ENCODE results near the gene B3GALT2.

The B3GALT2 gene

DNA sequence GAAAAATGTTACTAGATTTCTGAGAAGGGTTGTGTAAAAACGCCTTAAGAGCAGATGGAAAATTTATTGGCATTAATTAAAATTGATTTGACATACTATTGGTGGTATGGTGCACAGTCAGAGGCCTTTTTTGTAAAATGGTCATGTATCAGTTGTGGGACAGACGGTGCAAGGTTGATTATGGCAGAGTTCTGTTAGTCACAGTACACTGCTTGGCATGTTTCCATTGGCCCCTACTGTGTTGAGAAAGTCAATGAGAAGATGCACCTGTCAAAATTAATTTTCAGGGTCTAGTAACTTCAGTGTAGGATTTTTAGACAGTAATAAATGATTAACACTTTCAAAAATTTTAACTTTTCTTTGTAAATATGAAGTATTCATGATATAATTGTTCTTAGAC lies 4.4 kb downstream of the B3GALT2 start:
- DNase-seq, result peak; percentile 68

DNA sequence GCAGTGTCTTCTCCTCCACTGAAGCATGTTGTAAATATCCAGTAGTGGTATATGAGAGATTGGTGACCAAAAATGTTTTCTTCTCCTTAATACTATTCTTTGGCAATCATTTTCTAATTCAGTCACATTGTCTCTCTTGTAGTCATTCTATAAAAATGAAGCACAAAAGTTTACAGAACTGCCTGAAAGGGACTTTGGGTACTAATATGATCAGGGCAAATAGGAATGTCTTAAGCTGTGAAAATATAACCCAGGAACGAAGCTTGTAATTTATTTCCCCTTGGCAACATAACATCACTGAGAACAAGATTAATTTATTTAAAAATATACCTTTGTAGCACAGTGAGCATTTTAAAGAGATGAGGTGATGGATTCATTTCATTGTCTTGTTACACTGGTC lies 4.9 kb downstream of the B3GALT2 start:
- DNase-seq, result no peak

DNA sequence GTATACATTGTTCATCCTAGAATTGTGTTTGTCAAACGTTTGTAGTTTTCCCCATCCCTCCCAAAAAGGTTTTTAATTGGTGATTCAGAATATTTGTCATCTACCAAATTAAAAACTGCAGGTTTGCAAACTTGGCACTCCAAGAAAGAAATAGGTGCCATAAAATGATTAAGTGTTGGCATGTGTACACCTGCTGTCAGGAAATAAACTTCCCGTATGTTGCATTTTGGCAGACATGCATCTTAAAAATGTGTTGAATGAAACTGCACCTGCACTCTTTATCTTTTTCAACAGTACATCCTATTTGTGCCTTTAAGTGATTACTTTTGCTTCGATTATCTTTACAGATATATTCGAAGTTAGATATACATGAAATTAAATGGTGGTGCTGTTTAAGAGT lies 7.3 kb downstream of the B3GALT2 start:
- no peak for DNase-seq

DNA sequence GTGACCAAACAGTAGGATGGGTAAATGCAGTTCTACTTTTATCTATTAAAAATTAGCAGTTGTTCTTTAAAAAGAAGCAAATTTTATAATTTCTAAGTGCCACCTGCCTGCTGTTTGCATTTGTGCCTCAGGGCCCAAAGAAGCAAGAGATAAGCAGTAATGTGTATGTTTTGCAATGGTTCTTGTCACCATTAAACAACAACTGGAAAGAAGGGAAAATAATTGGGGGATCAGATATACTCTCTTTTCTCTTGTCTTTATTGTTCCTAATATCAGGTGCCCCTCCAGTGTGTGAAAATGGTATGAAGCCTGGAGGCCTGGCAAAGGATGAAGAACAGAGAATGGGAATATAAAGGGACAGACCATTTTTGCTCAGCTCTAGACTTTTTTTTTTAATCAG lies 9.6 kb downstream of the B3GALT2 start:
- no peak for DNase-seq

DNA sequence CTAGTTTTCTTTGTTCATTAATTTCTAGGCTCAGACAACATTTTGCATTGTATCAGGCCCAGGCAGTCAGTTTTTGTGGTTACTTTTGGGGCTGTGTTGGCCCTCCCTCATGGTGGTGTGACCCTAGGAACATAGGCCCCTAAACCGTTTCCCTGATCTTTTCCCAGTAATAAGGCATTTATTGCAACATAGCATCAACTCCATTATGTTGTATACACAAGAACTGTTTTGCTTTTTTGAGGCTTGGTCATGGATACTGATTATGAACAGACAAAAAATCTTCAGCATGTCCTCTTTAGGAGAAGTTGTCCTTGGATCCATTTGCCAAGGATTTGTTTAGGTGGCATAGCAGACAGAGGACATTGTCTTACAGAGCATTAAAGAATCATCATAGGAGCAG lies 10.3 kb downstream of the B3GALT2 start:
- DNase-seq, result no peak

DNA sequence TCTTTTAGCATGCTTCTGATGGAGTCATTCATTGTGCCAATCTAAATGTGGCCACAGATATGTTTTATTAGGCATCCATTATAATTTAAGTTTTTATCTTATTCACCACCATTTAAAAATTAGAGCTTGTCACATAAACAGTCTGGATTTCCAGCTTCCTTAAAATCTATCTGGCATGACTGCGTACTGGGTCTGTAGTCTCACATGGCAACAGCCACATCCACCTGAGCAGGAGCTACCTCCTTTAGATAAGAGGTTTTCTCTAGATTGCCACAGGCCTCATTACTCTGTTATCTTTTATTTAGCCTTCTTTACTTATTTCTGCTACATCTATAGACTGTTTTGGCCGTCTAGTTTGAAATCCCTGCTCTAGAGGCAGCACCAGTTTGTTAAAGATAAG lies 29.1 kb downstream of the B3GALT2 start:
- no peak for DNase-seq

DNA sequence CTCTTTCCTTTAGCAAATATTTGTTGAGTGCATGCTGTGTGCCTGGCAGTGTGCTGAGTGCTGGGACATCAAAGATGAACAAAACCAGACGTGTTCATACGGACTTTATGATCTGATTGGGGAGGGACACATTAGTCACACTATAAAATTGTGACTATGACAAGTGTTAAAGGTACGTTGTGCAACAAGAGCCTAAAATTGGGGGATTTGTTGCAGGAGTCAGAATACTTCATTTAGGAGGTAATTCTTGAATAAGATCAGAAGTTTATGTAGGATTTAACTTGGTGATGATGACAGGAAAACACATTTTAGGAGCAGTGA lies 29.6 kb downstream of the B3GALT2 start:
- no peak for DNase-seq

DNA sequence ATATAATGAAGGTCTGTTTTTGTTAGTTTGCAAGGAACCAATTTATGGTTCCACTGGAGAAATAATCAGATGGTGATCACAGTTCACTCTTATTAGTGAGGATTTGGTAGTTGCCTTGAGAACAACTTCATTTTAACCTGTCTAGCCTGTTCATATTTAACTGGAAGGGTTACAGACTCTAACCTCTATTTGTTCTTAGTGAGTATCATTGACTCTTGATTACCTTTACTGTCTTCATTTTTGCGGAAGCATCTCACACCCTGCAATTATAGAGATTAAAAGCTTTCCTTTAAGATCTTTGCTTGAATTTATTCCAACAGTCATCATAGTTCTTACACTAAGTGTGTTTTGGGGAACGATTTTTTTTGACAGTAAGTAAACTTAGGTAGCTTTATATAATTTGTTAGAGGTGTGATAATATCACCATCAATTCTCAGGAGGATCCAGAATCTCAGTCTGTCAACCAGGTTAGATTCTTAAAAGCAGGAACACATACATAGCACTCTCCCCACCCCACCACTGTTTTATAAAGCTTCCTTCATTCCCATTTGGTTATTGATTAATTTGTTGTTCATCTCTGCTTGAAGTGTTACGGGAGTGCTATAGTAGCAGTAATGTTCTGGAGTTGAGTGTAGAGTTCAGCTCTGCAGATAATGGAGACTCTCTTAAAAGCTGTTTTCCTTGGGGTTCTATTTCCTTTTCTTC lies 30.1 kb downstream of the B3GALT2 start:
- no peak for DNase-seq

DNA sequence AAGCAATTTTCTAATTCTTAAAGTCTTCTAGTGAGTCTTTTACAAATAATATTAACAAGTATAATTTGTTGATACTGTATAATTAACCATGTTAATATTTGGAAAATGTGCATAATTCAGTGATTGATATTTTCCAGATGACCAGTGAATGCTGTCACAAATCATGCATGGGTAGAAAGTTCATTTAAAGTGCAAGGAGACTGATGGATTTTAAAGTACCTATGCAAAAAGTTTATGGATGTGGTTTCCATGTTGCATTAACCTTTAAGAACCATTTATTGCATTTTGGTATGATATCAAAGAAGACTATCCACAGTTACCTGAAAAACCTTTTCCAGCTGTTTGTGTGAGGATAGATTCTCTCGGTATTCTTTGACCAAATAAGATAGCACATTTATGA lies 41.4 kb downstream of the B3GALT2 start:
- DNase-seq, result no peak

DNA sequence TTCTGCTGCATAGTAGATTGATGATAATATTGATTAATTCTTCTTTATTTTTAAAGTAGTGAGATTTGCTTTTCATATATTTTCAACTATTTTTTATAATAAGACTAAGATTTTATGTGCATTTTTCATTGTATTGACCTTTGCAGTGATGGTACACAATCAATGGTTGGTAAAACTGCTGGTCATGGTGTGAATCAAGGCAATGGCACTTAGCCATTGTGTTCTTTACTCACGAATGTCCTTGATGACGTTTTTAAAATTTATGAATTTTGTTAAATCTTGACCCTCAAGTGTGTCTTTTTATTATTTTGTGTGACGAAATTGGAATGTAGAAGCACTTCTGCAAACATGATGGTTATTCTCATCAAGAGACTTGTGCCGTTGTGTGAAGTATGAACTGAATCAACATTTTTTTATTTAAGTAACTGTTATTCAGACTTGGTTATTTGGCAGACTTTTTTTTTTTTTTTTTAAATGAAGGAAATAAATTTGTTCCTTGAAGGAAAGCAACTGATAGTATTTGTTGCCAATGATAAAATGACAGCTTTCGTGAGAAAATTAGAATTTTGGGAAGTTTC lies 42.0 kb downstream of the B3GALT2 start:
- no peak for DNase-seq

DNA sequence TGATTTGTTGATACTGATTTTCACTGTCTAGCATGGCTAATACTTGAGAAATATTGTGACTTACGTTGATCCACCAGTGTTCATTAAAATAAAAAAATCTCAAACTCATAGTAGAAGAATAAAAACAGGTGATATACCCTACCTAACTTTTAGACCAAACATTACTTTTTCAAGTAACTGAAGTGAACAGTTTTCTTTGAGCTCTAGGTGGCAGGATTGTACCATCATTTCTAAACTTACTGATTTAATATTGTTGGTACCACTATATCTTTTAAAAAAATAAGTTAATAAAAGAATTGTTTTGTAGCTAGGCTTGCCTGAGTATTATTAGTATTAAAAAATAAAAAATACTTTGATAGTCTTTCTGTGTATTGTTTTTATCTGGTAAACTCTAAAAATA lies 43.1 kb downstream of the B3GALT2 start:
- DNase-seq, result no peak

DNA sequence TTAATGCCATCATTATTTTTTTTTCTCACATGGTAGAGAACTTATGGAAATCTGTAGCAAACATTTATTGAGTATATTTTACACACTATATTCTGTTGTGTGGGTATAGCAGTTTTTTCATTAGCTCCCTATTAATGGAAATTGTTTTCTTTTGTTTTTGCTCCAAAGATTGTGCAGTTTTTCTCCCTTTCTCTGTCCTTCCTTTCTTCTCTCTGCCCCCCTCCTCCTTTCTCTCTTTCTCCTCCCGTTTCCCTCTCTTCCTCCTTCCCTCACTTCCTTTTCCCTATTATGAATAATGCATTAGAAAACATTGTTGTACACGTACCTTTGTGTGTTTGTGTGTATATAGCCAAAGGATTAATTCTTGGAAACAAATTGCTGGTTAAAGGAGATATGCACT lies 44.0 kb downstream of the B3GALT2 start:
- DNase-seq, result no peak

DNA sequence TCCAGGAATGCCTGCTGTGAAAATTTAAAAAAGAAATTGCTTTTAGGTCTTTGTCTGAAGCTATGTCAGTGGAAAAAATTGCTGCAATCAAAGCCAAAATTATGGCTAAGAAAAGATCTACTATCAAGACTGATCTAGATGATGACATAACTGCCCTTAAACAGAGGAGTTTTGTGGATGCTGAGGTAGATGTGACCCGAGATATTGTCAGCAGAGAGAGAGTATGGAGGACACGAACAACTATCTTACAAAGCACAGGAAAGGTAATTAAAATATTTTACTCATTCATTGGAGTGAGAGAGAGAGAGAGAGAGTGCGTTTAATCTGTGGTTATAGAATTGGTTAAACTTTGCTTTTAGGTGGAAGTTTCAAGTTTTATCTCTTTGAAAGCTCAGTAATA lies 44.6 kb downstream of the B3GALT2 start:
- no peak for DNase-seq

DNA sequence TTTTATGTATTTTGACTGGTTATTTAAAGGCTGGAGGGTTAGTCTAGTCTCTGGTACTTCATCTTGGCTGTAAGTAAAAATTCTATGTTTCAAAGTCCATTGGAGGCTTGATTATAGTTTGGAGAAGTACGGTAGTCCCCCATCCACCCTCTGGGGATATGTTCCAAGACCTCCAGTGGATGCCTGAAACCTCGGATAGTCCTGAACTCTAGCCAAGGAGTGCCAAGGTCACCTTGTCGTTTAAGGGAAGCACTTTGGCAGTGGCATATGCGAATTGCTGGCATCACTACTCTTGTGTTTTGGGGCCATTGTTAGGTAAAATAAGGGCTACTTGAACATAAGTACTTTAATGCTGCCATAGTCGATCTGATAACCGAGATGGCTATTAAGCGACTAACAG lies 46.2 kb downstream of the B3GALT2 start:
- DNase-seq, result no peak

DNA sequence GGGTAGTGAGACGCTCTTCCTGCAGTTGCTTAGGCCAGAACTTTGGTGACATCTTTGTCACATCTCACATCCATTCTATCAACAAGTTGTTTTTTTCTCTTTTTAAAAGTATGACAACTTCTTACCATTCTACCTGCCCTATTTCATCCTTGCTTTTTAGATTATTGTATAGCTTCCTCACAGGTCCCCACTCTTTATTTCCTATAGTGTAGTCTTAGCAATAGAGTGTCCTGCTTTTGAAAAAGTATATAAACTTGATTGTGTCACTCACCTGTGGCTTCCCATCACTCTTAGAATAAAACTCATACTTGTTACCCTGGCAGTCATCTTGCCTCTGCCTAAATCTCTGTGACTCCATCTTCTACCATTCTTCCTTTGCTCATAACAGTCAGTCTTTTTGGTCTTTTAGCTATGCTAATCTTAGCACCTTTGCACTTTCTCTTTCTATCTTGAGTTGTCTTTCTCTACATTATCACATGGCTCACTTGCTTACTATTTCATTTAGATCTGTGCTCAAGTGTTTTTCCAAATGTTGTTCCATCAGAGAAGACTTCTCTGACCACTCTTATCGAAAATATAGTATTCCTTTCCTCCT lies 55.0 kb downstream of the B3GALT2 start:
- DNase-seq, result no peak
